HG02943 (cell line): Measurements from ENCODE around the gene CITED1.

Source experiments
- ATAC-seq: cut with Tn5 transposase; IDR thresholded peaks from one replicate; pipeline ENCODE4 v1.9.1; 2021; ENCODE audit warnings: mild to moderate bottlenecking, low read depth, moderate library complexity; ENCODE audit not compliant: unreplicated experiment

The CITED1 gene

DNA sequence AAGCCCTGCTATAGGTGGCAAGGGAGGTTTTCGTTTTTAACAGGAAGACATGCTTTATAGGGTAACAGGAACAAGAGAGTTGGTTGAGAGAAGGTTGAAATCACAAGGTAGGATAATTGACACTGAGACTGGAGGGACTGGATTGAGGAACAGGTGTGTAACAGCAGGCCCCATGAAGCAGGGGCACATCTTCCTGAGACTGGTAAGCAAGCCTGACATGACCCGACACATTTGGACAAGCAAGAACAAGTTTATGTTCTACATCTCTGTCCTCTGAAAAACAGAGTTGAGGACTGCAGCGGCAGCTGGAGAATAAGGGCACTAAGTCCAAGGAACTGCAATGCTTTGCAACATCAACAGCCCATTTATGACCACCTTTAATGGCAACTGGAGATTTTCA lies 33.9 kb downstream of the CITED1 start:
- ATAC-seq, result no peak

DNA sequence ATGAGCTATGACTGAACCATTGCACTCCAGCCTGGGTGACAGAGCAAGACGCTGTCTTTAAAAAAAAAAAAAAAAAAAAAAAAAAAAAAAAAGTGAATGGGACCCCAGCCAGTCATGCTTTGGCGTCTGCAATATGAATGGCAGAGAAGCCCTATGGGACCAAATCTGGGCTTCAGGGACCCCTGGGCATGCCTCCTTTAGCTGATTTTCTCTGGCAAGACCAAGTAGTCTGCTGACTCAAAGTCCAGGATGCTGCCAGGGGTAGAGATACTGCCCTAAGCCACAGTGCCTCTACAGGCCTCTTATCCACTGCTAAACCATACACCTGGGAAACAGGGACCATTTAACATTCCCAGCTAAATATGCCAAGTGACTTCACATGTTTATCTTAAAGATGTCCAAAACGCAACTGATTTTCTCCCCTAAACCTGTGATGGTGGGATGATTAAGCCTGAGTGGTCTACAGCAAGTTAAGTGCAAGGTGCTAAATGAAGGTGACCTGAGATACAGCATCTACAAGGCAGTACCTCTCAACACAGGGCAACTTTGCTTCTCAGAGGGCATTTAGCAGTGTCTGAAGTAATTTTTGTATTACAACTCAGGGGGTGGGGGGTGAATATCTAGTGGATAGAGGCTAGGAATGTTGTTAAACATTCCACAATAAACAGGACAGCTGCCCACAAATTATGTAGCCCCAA lies 34.5 kb downstream of the CITED1 start:
- no peak for ATAC-seq

GRCh38 chrX:72270316-72270866 lies 35.3 kb downstream of the CITED1 start:
- no peak for ATAC-seq

DNA sequence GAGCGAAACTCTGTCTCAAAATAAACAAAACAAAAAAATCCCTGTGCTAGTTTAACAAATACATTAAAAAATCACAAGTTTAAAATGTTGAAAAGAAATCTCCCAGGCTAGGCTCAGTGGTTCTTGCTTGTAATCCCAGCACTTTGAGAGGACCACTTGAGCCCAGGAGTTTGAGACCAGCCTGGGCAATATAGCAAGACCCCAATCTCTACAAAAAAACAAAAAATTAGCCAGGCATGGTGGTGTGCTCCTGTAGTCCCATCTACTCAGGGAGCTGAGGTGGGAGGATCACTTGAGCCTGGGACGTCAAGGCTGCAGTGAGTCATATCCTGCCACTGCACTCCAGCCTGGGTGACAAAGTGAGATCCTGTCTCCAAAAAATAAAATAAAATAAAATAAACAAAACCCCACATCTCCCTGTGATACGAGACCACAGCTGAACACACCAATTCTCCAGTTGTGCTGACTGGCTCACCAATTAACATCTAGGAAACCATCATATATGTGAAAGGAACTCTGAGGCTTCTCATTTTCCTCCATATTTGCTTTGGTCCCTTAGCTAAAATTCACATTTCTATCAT lies 36.0 kb downstream of the CITED1 start:
- no peak for ATAC-seq

- no peak for ATAC-seq
Measured at GRCh38 chrX:72268597-72269365, 36.9 kb downstream of the CITED1 start.

GRCh38 chrX:72265263-72265662 lies 40.5 kb downstream of the CITED1 start:
- no peak for ATAC-seq

DNA sequence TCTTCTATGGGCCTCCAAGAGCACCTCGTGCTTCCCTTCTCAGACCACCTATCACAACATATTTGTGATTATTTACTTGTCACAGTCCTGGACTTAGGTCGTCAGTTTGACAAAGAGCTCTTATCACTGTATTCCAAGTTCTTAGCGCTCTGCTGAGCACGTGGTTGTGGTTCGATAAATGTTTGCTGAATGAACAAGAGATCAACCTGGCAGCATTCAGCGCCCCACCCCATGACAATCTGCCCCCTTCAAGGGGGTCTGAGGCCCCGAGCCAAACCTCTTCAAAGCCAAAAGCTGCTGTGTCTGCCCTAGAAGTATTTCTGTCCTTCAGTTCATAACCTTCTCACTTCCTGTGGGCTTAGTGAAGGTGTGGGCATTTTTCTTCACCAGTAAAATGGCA lies 43.6 kb downstream of the CITED1 start:
- ATAC-seq, result no peak

GRCh38 chrX:72260448-72260847 lies 45.3 kb downstream of the CITED1 start:
- no peak for ATAC-seq

- no peak for ATAC-seq
Measured at GRCh38 chrX:72258174-72258573, 47.5 kb downstream of the CITED1 start.

DNA sequence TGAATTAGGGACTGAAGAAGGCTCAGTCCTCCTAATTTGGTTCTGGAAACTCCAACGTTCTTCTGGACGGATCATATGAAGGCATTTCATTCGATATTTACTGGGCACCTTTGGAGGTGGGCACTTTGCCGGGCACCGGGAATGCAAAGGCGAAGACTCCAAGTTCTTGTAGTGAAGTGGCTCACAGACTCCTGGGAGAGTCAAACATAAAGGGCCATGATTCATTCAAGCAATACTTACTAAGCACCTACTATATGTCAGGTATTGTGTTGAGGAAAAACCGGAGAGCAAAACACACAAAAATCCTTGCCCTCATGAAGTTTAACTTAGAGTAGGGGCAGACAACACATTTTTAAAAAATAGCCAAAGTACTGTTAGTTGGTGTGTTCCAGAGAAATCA lies 49.9 kb downstream of the CITED1 start:
- ATAC-seq, result no peak

GRCh38 chrX:72255445-72255844 lies 50.3 kb downstream of the CITED1 start:
- no peak for ATAC-seq

- ATAC-seq, result no peak
Measured at GRCh38 chrX:72254816-72255215, 50.9 kb downstream of the CITED1 start.

GRCh38 chrX:72253686-72254085 lies 52.0 kb downstream of the CITED1 start:
- no peak for ATAC-seq
